SHP77 treated with DMSO at 0.1 percent for 48 hours (cell line): Measurements from ENCODE around the gene CABLES1.
"Not testable (repeated sequence)": the region's sequence is repeated elsewhere in the genome, so short reads cannot be mapped to it uniquely, and the experiment has no call there.

Experiments
- DNase-seq: peaks from one replicate; lab custom pipeline; 2025; lab: John Stamatoyannopoulos, UW

Gene CABLES1

DNA sequence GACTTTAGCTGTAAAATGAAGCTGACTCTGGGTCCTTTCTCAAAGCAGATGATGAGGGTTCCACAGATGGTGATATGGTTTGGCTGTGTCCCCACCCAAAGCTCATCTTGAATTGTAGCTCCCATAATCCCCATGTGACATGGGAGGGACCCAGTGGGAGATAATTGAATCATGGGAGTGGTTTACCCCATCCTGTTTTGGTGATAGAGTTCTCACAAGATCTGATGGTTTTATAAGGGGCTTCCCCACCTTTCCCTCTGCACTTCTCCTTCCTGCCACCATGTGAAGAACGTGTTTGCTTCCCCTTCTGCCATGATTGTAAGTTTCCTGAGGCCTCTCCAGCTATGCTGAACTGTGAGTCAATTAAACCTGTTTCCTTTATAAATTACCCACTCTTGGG lies 133.8 kb downstream of the CABLES1 start:
- not testable (repeated sequence) for DNase-seq

- no peak for DNase-seq
These were observed 134.6 kb downstream of the CABLES1 start for GRCh38 chr18:23269928-23270327.

DNA sequence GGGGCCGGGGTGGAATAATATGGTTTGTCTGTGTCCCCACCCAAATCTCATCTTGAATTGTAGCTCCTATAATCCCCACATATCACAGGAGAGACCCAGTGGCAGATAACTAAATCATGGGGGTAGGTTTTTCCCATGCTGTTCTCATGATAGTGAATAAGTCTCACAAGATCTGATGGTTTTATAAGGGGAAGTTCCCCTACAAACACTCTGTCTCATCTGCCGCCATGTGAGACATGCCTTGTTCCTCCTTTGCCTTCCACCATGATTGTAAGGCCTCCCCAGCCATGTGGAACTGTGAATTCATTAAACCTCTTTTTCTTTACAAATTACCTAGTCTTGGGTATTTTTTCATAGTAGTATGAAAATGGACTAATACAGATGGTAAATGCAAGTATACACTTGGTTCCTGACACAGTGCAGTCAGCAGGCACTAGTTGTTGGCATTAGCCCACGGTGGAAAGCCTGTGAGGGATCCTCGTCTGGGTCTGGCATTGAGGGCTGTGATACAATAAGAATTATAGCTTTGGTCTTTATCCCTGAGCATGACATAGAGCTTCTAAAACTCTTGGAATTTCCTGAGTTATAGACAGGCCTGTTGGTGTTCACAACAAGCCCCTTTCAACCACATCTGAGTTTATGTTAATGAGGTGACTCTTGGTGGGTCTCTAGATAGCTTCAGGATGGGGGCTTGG lies 135.8 kb downstream of the CABLES1 start:
- DNase-seq: no peak

DNA sequence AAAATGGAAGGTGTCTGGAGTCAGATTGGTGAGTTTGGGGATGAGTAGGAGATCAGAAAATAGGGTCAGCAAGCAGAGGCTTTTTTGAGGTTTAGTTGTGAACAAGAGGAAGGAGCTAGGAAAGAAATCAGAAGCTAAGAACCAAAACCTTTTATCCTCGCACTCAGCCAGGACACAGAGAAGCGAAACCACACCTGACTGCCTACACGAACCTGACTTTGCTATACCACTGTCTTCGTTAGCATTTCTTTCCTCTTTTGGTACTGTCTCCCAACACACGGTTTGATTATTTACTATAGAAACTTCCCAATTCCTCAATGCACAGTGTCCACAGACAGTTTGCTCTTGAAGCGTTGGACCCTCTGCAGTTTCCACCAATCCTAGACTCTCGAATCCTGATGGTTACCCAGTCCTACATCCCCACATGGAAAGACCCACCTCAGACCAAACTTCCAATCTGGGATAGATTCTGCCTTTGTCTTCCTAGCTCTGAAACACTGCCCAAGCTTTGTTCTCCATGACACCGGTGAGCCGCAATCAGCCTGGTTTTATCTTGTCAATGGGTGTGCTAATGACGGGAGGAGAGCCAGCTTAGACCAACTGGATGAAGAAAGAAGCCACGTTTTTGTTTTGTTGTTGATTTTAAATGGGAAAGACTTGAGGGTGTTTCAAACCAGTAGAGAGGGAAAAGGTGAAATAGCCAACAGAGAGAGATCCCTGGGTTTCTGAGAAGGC lies 137.4 kb downstream of the CABLES1 start:
- no peak for DNase-seq

GRCh38 chr18:23273443-23273966 lies 138.2 kb downstream of the CABLES1 start:
- no peak for DNase-seq

DNA sequence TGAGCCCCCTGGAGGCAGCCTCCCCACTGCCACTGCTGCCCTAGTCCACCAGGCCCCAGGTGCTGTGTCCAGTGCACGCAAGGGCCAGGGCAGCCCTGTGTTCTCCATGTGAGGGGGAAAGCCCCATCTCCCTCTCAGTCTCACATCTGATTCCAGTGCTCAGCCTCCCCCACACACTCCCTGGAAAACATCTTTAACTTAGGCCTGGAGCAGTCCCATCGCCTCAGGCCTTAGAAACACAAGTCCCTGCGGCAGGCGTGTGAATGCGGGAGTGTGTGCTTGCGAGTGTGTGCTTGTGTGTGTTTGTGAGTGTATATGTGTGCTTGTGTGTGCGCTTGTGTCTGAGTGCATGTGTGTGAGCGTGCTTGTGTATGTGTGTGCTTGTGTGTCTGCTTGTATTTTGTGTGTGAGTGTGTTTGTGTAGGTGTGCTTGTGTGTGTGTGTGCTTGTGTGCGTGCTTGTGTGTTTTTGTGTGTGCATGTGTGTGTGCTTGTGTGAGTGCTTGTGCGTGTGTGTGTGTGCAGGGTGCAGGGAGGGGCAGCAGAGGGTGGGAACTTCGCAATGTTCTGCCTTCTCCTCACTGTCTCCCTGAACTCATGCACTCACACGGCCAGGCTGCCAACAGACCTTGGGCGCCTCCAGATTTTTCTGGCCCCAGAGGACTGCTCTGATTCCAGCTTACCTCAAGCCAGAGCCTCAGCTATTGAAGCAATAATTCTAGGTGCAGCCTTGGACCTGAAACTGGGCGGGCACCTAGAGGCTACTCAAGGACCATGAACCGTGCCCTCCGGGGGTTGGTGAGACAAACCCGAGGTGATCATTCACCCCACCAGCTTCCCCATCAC lies 139.6 kb downstream of the CABLES1 start:
- DNase-seq: no peak

DNA sequence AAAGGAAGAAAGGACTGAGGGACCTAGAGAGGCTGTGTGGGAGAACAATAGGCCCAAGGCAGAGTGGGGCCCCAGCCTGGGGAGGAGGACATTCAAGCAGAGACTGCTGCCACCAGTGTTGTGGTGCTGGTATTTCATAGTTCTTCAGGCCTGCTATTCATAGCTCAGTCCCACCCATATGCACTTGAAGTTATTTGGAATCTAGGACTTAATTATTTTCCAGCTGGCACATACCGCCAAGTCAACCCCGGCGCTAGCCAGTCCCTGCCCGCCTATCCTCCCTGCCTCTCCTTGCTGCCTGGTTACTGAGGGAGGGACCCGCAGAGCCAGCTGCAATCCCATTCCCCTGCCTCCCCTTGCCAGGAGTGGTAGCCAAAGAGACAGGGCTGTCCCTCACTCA lies 141.2 kb downstream of the CABLES1 start:
- no peak for DNase-seq

DNA sequence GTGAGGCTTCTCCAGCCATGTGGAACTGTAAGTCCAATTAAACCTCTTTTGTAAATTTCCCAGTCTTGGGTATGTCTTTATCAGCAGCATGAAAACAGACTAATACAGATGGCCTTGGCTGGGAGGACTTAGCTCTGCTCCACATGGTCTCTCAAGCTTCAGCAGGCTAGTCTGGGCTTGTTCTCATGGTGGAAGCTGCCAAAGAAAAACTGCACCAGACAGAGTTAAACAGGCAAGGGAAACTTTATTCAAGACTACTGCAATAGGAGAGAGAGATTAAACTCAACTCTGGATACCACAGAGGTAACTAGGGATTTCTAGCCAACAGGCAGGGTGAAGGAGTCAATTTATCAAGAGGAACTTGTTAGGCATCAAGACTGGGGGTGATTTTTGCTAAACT lies 142.1 kb downstream of the CABLES1 start:
- no peak for DNase-seq

GRCh38 chr18:23279931-23280330 lies 144.6 kb downstream of the CABLES1 start:
- no peak for DNase-seq

- no peak for DNase-seq
These were observed 145.6 kb downstream of the CABLES1 start for GRCh38 chr18:23280844-23281243.

GRCh38 chr18:23281626-23282436 lies 146.5 kb downstream of the CABLES1 start:
- DNase-seq: no peak

DNA sequence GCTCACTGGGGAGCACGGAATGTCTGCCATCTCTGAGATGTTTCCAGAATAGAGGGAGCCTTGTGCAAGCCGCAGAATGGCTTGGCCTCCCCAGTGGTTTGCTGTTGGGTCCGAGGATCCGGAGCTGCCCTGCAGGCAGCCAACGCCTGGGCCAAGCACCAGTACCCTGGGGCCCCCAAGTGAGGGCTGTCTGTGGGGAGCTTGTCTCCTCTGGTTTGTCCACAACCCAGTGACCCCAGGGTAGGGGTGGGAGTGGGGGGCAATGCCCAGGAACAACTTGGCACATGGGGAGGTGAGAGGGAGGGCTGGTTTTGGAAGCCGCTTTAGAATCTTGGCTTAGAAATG lies 147.1 kb downstream of the CABLES1 start:
- DNase-seq: no peak

- no peak for DNase-seq
These were observed 148.7 kb downstream of the CABLES1 start for GRCh38 chr18:23283916-23284430.

DNA sequence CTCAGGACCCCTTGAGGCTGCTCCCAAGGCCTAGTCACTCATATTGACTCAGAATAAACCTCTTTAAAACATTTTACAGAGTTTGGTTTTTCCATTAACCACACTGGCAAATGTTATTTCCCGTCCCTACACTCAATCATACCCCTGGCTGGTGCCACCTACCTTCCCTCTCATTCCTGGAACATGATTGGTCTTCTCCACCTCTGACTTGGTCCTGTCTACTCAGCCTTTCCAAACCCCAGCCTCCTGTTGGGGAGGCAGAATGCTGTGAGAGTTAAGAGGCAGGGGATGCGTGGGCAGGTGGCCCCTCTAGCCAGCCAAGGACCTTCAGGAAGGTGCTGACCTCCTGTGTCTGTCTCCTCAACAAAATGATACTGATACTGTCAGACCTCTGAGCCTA lies 149.3 kb downstream of the CABLES1 start:
- DNase-seq: no peak

DNA sequence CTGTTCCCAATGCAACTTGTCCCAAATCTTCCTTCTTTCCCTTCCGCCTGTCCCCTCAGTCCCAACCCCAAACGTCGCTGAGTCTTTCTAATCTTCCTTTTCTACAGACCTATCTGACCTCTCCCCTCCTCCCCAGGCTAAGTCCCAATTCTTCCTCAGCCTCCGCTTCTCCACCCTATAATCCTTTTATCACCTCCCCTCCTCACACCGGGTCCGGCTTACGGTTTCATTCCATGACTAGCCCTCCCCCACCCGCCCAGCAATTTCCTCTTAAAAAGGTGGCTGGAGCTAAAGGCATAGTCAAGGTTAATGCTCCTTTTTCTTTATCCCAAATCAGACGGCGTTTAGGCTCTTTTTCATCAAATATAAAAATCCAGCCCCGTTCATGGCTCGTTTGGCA lies 150.3 kb downstream of the CABLES1 start:
- not testable (repeated sequence) for DNase-seq

DNA sequence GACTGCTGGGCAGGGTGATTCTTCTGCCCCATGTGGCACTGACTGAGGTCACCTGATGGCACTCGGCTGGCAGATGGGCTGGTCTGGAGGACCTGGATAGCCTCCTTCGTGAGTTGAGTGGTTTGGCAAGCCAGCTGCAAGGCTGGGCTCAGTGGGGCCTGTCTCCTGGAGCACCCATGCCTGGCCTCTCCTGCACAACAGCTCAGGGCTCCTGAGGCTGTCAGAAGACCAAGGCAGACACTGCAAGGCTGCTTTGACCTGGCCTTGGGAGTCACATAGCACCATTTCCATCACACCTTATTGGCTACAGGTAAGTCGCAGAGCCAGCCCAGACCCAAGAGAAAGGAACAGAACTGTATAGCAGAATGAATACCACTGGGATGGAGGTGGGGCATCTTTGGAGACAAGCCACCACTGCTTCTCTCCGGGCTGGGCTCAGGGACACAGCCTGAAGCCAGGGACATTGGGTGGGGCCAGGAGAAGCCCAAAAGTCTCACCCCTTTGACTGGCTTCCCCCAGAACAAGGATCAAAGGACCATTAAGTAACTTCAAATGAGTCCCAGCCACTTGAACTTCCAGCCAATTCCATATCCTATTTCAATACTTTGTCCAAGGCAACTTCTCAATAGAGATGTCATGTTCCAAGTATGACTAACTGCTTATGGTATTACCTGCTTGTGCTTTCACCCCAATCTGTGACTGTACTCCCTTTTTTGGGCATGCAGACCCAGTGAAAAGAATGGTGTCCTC lies 156.3 kb downstream of the CABLES1 start:
- DNase-seq: no peak

DNA sequence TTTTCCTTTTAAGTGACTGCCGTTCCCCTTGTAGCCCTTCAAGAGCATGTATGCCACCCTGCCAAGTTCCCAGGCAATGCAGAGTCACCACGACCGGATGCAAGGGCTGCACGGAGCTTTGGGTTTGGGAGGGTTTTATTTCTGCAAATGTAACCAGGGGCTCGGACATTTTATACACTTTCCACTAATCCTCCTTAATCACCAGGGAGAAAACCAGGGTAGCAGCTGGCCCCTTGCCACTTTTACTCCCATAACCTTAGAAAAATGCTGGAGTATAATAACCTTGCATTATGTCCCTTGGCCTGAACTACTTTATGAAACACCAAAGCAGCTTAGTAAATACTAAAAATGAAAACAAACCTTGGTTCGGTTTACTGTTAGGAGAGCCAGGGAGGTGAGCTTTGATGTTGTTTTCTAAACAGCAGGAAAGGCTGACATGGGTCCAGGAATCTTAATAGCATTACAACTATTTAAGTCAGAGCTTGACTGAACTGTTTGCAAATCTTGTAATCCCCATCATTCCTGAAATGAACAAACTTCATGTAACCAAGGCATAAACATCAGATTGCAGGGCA lies 165.0 kb downstream of the CABLES1 start:
- DNase-seq: no peak

DNA sequence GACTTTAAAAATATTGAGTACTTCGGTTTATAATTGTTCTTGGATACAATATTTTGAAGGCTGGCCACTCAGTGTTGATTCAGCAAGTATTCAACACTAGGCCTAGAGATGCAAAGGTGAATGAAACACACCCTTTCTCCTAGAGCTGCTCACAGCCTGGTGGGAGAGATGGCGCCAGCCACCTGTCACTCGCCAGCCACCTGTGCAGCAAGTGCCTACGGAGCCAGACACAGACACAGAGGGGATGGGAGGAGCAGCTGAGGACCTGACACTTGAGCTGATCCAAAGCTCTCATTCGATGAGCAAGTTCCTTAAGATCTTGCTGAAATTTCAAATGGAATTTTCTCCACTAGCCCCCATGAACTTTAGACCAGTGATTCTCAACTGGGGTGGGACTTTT lies 166.7 kb downstream of the CABLES1 start:
- DNase-seq: no peak

- DNase-seq: no peak
These were observed 167.2 kb downstream of the CABLES1 start for GRCh38 chr18:23302511-23302850.

- no peak for DNase-seq
These were observed 167.7 kb downstream of the CABLES1 start for GRCh38 chr18:23302851-23303527.
